HEK293T (cell line): ENCODE results near the gene LMNB1.

ENCODE experiments used
- ARNT ChIP-seq: fragments of 450-650 bp; IDR thresholded peaks from 2 replicates; pipeline ENCODE4 v1.6.1; 2017; ENCODE audit warnings: mild to moderate bottlenecking
- CTBP1 ChIP-seq: fragments of 450-650 bp; IDR thresholded peaks from 2 replicates; pipeline ENCODE4 v1.6.1; 2016; ENCODE audit warnings: borderline replicate concordance
- ELF4 ChIP-seq: fragments of 450-650 bp; IDR thresholded peaks from 2 replicates; pipeline ENCODE4 v1.6.1; 2017; ENCODE audit warnings: antibody characterized with exemption
- FOXK2 ChIP-seq: fragments of 450-650 bp; IDR thresholded peaks from 2 replicates; pipeline ENCODE4 v1.6.1; 2016; ENCODE audit warnings: mild to moderate bottlenecking
- FOXM1 ChIP-seq: fragments of 450-650 bp; IDR thresholded peaks from 2 replicates; pipeline ENCODE4 v1.6.1; 2017; ENCODE audit warnings: mild to moderate bottlenecking, borderline replicate concordance
- HDGF ChIP-seq: fragments of 450-650 bp; IDR thresholded peaks from 2 replicates; pipeline ENCODE4 v1.6.1; 2017; ENCODE audit warnings: antibody characterized with exemption, borderline replicate concordance
- LEF1 ChIP-seq: fragments of 450-650 bp; IDR thresholded peaks from 2 replicates; pipeline ENCODE4 v1.6.1; 2017; ENCODE audit warnings: mild to moderate bottlenecking, borderline replicate concordance
- NFRKB ChIP-seq: fragments of 450-650 bp; IDR thresholded peaks from 2 replicates; pipeline ENCODE4 v1.6.1; 2016; ENCODE audit warnings: mild to moderate bottlenecking, moderate library complexity
- SP1 ChIP-seq: fragments of 450-650 bp; IDR thresholded peaks from 2 replicates; pipeline ENCODE4 v1.6.1; 2017

DNA sequence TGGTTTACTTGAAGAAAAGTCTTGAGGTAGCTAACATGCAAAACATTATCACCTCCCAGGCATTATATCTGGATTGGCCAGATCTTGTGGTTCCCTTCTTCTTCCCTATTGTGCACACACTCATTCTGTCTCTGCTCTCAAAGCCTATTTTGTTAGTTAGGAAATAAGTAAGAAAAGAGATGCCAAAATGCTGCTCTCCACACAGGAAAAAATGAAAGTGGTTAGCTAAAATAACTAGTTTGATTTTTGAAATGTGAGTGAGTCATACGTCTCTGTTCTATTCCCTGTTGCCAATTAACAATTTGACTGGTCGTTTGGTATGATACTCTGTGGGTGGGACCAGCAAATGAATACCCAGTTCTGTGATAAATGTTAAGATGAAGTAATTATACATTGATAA, 28.1 kb downstream of the LMNB1 start:
- no peak for TF ChIP-seq FOXK2
- TF ChIP-seq ARNT, result no peak
- TF ChIP-seq NFRKB, result no peak
- TF ChIP-seq SP1, result no peak
- TF ChIP-seq ELF4, result no peak
- TF ChIP-seq CTBP1, result no peak
- no peak for TF ChIP-seq HDGF
- no peak for TF ChIP-seq LEF1
- no peak for TF ChIP-seq FOXM1
